Neuronal stem cell (in vitro differentiated cells): ENCODE measurements around the gene TM9SF4.

Experiments
- DNase-seq: peaks from one replicate; pipeline ENCODE4 v3.0.0-alpha.2; 2013; ENCODE audit warnings: low spot score
- H2AFZ ChIP-seq: one replicate; pipeline ENCODE4 v1.6.1; 2013; ENCODE audit warnings: mild to moderate bottlenecking, low read length, inconsistent platforms
- H2AK5ac ChIP-seq: 2 replicates; pipeline ENCODE4 v1.6.1; 2013; ENCODE audit warnings: low read depth, mild to moderate bottlenecking, inconsistent platforms, low read length, moderate library complexity, mixed read lengths
- H2BK120ac ChIP-seq: 2 replicates; pipeline ENCODE4 v1.6.1; 2013; ENCODE audit warnings: low read depth, mild to moderate bottlenecking, inconsistent platforms, low read length, moderate library complexity, mixed read lengths
- H2BK12ac ChIP-seq: one replicate; pipeline ENCODE4 v1.6.1; 2013; ENCODE audit warnings: low read length, inconsistent platforms
- H2BK15ac ChIP-seq: 2 replicates; pipeline ENCODE4 v1.6.1; 2013; ENCODE audit warnings: mild to moderate bottlenecking, low read length, inconsistent platforms, mixed read lengths
- H2BK5ac ChIP-seq: one replicate; pipeline ENCODE4 v1.6.1; 2013; ENCODE audit warnings: inconsistent platforms, mild to moderate bottlenecking, low read length, moderate library complexity
- H3K14ac ChIP-seq: one replicate; pipeline ENCODE4 v1.6.1; 2013; ENCODE audit warnings: low read length, inconsistent platforms
- H3K18ac ChIP-seq: 2 replicates; pipeline ENCODE4 v1.6.1; 2013; ENCODE audit warnings: low read length, inconsistent platforms
- H3K23ac ChIP-seq: 2 replicates; pipeline ENCODE4 v1.6.1; 2013; ENCODE audit warnings: low read depth, mild to moderate bottlenecking, mixed read lengths, low read length, inconsistent platforms; ENCODE audit not compliant: poor library complexity
- H3K27ac ChIP-seq: replicated peaks from 3 replicates; pipeline ENCODE4 v1.5.1; 2013; ENCODE audit warnings: low read length, inconsistent platforms
- H3K27me3 ChIP-seq, 3 experiments: 2 replicates each; pipeline ENCODE4 v1.6.1; 2013; ENCODE audit warnings: low read length in 3 of 3, mild to moderate bottlenecking in 2 of 3, inconsistent platforms in 1 of 3, low read depth in 1 of 3, mixed read lengths in 1 of 3, moderate library complexity in 1 of 3; ENCODE audit not compliant: control insufficient read depth in 3 of 3, insufficient read depth in 3 of 3
- H3K36me3 ChIP-seq, 2 donors: replicated peaks in 1 of 2; 2 replicates each; pipeline ENCODE4 v1.6.1; 2013; ENCODE audit warnings: low read length in 2 of 2; ENCODE audit not compliant: control insufficient read depth in 2 of 2, insufficient read depth in 2 of 2
- H3K4ac ChIP-seq: 2 replicates; pipeline ENCODE4 v1.6.1; 2013; ENCODE audit warnings: inconsistent platforms, mild to moderate bottlenecking, low read length, moderate library complexity
- H3K4me1 ChIP-seq, 2 donors: 1 replicate in 1 of 2; 2 replicates in 1 of 2; pipeline ENCODE4 v1.6.1; 2013; ENCODE audit warnings: low read length in 2 of 2, low read depth in 1 of 2; ENCODE audit not compliant: control insufficient read depth in 2 of 2, insufficient read depth in 1 of 2
- H3K4me2 ChIP-seq: one replicate; pipeline ENCODE4 v1.6.1; 2013; ENCODE audit warnings: mild to moderate bottlenecking, low read length, inconsistent platforms; ENCODE audit not compliant: insufficient read depth, poor library complexity, severe bottlenecking
- H3K4me3 ChIP-seq, 2 donors: 2 replicates each; pipeline ENCODE4 v1.5.1; 2013; ENCODE audit warnings: low read length in 2 of 2, mild to moderate bottlenecking in 2 of 2, inconsistent platforms in 1 of 2, moderate library complexity in 1 of 2
- H3K79me1 ChIP-seq: one replicate; pipeline ENCODE4 v1.6.1; 2013; ENCODE audit warnings: low read depth, mild to moderate bottlenecking, inconsistent platforms, low read length, moderate library complexity
- H3K9ac ChIP-seq: one replicate; pipeline ENCODE4 v1.6.1; 2013; ENCODE audit warnings: mild to moderate bottlenecking, low read depth, low read length, inconsistent platforms; ENCODE audit not compliant: poor library complexity
- H3K9me3 ChIP-seq, 2 donors: replicated peaks in 1 of 2; 2 replicates each; pipeline versions ENCODE3 to v1.6.1; 2013; ENCODE audit warnings: low read length in 2 of 2, mild to moderate bottlenecking in 2 of 2, inconsistent platforms in 1 of 2, low read depth in 1 of 2, mixed read lengths in 1 of 2, moderate library complexity in 1 of 2; ENCODE audit not compliant: control insufficient read depth in 2 of 2, insufficient read depth in 1 of 2
- H4K8ac ChIP-seq: one replicate; pipeline ENCODE4 v1.6.1; 2013; ENCODE audit warnings: low read depth, mild to moderate bottlenecking, inconsistent platforms, low read length, moderate library complexity
- H4K91ac ChIP-seq: one replicate; pipeline ENCODE4 v1.6.1; 2013; ENCODE audit warnings: low read length, low read depth, mild to moderate bottlenecking, inconsistent platforms; ENCODE audit not compliant: poor library complexity
- WGBS, 2 donors: extraction: QIAGEN DNeasy Blood & Tissue Kit; methylation state at CpG; one replicate each; pipeline ENCODE4 v1.1.7; 2013; ENCODE audit warnings: missing lambda C conversion rate in 2 of 2, mixed read lengths in 1 of 2; ENCODE audit not compliant: insufficient read length in 2 of 2, insufficient replicate concordance in 1 of 2; ENCODE audit errors: extremely low coverage in 2 of 2; 5-methylcytosine and 5-hydroxymethylcytosine counted together

TM9SF4 gene

DNA sequence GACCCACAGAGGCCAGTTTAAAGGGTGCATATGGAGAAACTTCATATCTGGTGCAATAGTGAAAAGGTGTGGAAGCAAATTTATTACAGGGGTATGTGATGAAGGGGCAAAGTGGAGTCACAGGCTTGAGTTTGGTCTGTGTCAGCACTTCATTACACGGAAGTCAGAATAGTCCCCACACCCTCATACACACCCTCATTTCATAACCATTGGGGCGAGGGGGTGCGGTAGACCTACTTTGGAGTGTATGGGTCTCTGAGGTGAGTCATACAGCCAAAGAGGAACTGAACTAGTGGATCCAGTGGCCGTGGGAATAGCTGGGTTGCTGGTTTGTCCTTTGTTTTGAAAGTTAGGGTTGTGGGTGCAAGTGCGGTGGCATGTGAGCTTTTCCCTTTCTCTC lies 3.3 kb downstream of the TM9SF4 start:
- Histone ChIP-seq H3K79me1 (peaks cover 10% of the 10 kb centered on the region), H3K23ac (no peak overlapping the region), H3K4me1 (peaks cover 1 to 6% of the 10 kb centered on the region in 2 donors), H4K8ac (no peak overlapping the region), H2BK120ac (no peak overlapping the region), H3K27me3 (no peaks in the 10 kb centered on the region), H2AK5ac (no peak overlapping the region), H2BK12ac (no peak overlapping the region), H3K4me2 (no peak overlapping the region), H4K91ac (no peak overlapping the region), H3K14ac (no peak overlapping the region), H3K27ac (no peak overlapping the region), H2BK5ac (no peak overlapping the region), H2AFZ (no peak overlapping the region), H3K4me3 (no peak overlapping the region), H3K18ac (no peak overlapping the region), H3K9ac (no peak overlapping the region), H2BK15ac (no peak overlapping the region), H3K36me3 (peaks cover 2 to 39% of the 10 kb centered on the region in 2 donors), H3K9me3 (no peaks in the 10 kb centered on the region), H3K4ac (no peak overlapping the region)
- WGBS, 2 donors: no CpG with 5 or more reads among the region's 5 CpGs
- no peak for DNase-seq

DNA sequence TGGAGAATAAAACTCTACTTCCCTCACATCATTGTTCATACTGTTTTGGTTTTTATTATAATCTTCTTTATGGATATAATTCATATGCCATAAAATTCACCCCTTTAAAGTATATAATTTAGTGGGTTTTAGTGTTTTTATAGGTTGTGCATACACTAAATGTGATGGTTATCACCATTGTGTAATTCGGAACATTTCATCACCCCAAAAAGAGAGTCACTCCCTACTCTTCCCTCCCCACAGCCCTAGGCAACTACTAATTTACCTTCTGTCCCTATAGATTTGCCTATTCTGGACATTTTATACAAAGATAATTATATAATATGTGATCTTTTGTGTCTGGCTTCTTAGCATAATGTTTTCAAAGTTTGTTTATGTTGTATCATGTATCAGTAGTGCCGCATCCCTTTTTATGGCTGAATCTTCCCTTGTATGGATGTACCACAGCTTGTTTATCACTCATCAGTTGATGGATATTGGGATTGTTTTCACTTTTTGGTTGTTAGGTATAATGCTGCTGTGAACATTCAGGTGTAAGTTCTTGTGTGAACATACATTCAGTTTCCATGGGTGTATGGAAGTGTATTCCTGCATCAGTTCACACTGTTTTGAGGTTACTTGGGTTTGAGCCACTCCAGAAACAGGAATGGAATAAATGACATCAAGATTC lies 4.2 kb downstream of the TM9SF4 start:
- no peak overlapping the region for H3K14ac ChIP-seq
- DNase-seq: no peak
- H4K91ac ChIP-seq: no peak overlapping the region

DNA sequence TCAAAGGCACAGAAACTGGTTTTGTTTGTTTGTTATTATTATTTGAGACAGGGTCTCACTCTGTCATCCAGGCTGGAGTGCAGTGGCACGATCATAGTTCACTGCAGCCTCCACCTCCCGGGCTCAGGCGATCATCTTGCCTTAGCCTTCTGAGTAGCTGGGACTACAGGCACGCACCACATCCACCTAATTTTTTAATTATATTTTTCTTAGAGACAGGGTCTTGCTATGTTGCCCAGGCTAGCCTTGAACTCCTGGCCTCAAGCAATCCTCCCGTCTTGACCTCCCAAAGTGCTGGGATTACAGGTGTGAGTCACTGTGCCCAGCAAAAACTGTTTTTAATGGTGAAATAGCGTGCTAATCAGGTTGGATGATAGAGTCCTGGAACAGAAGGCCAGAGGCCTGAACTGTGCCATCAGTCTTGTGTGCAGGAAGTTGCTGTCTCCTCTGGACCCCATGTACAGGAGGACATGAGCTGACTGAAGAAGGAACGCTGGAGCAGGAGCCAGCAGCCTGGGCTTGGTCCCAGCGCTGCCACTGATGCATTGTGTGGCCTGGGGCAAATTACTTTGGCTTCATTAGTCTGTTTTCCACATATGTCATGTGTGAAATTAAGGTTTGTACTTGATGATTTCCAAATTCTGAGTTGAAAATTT lies 4.9 kb downstream of the TM9SF4 start:
- DNase-seq: no peak
- no peak overlapping the region for H2BK15ac ChIP-seq

More for the DNA sequence above, 4.2 kb downstream of the TM9SF4 start:
- Histone ChIP-seq H3K27me3 (no peaks in the 10 kb centered on the region), H2AFZ (no peak overlapping the region), H2BK12ac (no peak overlapping the region), H2AK5ac (no peak overlapping the region), H2BK120ac (no peak overlapping the region), H3K36me3 (peaks cover 2 to 39% of the 10 kb centered on the region in 2 donors), H2BK15ac (no peak overlapping the region), H3K4me3 (no peak overlapping the region), H3K4me2 (no peak overlapping the region), H3K9ac (no peak overlapping the region), H3K4ac (no peak overlapping the region), H3K79me1 (peaks cover 10% of the 10 kb centered on the region), H3K27ac (no peak overlapping the region), H2BK5ac (no peak overlapping the region), H3K9me3 (no peaks in the 10 kb centered on the region), H3K18ac (no peak overlapping the region), H3K23ac (no peak overlapping the region), H3K4me1 (peaks cover 1 to 6% of the 10 kb centered on the region in 2 donors), H4K8ac (no peak overlapping the region)
- WGBS, 2 donors: no CpG with 5 or more reads among the region's 2 CpGs

DNA sequence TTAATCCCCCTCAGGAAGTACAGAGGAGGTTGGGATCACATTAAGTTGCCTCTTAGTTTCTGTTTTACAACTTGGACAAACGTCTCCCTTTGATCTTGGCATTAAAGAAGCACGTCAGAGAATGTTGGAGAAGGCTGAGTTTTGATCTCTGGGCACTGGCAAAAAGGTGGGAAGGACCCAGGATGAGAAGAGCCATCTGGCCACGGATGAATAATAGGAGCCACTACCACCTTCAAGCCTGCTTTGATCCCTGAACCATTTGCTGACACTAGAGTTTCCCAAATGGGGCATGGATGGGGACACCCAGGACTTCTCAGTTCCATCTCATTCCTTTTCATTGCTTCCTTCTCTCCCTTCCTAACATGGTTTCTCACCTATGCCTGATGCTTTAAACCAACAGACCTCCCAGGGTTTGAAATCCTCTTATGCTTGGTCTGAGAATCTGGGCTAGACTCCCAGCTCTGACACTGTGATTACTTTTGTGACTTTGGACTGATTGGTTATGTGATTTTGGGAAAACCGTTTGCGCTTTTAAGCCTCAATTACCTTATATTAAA lies 5.8 kb downstream of the TM9SF4 start:
- Histone ChIP-seq H3K4me3 (no peak overlapping the region), H3K14ac (no peak overlapping the region), H3K23ac (no peak overlapping the region), H2BK15ac (no peak overlapping the region), H2BK12ac (no peak overlapping the region), H3K4me2 (no peak overlapping the region), H3K36me3 (peaks cover 2 to 39% of the 10 kb centered on the region in 2 donors), H3K79me1 (peaks cover 10% of the 10 kb centered on the region), H3K27me3 (no peaks in the 10 kb centered on the region), H3K18ac (no peak overlapping the region), H3K4ac (no peak overlapping the region), H2BK120ac (no peak overlapping the region), H4K8ac (no peak overlapping the region), H3K4me1 (peaks cover 1 to 6% of the 10 kb centered on the region in 2 donors), H3K9me3 (no peaks in the 10 kb centered on the region), H2BK5ac (no peak overlapping the region), H2AK5ac (no peak overlapping the region), H3K9ac (no peak overlapping the region), H4K91ac (no peak overlapping the region), H2AFZ (no peak overlapping the region), H3K27ac (no peak overlapping the region)
- DNase-seq: no peak
- no CpG with 5 or more reads among the region's 5 CpGs for WGBS, 2 donors

More for the DNA sequence above, 4.9 kb downstream of the TM9SF4 start:
- Histone ChIP-seq H2AK5ac (no peak overlapping the region), H2BK12ac (no peak overlapping the region), H3K27ac (no peak overlapping the region), H3K4me1 (peaks cover 1 to 6% of the 10 kb centered on the region in 2 donors), H3K14ac (no peak overlapping the region), H2BK5ac (no peak overlapping the region), H2BK120ac (no peak overlapping the region), H3K4me3 (no peak overlapping the region), H4K8ac (no peak overlapping the region), H3K18ac (no peak overlapping the region), H3K79me1 (peaks cover 10% of the 10 kb centered on the region), H3K9me3 (no peaks in the 10 kb centered on the region), H4K91ac (no peak overlapping the region), H2AFZ (no peak overlapping the region), H3K36me3 (peaks cover 2 to 39% of the 10 kb centered on the region in 2 donors), H3K4ac (no peak overlapping the region), H3K4me2 (no peak overlapping the region), H3K23ac (no peak overlapping the region), H3K27me3 (no peaks in the 10 kb centered on the region), H3K9ac (no peak overlapping the region)
- no CpG with 5 or more reads among the region's 8 CpGs for WGBS, 2 donors
